ENCODE results near the gene CHRNA9. TPM values are rescaled to one million over a fixed set of nuclear protein-coding genes. Genes with fewer than 3 reads are reported as not detected.

CHRNA9 gene, protein sequence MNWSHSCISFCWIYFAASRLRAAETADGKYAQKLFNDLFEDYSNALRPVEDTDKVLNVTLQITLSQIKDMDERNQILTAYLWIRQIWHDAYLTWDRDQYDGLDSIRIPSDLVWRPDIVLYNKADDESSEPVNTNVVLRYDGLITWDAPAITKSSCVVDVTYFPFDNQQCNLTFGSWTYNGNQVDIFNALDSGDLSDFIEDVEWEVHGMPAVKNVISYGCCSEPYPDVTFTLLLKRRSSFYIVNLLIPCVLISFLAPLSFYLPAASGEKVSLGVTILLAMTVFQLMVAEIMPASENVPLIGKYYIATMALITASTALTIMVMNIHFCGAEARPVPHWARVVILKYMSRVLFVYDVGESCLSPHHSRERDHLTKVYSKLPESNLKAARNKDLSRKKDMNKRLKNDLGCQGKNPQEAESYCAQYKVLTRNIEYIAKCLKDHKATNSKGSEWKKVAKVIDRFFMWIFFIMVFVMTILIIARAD
- total RNA-seq (2022) = not detected in 2 replicates
- Bru-seq, nascent RNA = not detected
- BruChase-seq, experiment 1, labeled RNA remaining after a 6-hour chase = not detected
- BruChase-seq, experiment 2, labeled RNA remaining after a 2-hour chase = not detected
- long read RNA-seq = 0 reads

DNA sequence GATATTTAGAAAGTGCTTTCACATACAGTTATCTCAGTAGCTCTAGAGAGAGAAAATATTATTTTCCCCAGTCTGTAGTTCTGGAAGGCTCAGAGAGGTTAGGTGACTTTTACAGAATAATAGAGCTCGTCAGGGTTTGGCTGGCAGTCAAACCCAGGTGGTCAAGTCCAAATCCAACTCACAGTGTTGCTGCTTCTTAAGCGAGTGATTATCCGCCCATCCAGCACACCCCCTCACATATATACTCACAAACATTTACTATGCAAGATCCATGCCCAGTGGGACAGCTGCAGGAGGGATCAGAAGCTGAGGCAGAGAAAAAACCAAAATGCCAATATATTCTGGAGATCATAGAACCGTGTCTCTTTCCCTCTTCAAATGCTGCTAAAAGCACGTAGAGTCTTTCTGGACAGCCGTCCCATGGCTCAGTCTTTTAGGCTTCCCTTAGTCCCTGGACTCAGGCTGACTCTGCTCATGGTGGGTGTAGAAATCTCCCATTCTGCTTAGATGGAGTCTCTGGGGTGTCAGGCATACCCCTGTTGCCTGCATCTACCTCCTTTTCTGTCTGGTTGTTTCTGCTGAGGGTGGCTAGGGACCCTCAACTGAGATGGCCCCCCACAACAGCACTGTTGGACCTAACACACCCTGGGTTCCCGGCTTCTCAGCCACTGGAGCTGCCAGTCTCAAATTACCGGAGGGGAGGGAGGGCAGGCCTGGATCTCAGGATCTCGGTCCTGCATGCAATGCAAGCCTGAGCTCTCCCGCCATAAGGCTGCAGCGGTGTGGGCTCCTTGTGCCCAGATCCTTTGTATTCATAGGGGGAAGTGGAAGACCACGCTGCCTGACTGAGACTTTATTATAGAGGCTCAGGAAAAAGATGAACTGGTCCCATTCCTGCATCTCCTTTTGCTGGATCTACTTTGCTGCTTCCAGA lies at the start of gene CHRNA9:
Gene CHRNA9, plus strand, starts transcription at position 743 of the 934 bp plus-strand sequence. Its CDS starts 135 bp downstream, at position 878.
- no peak for DNase-seq
- Mint-ChIP-seq H3K36me3 (ENCODE audit: insufficient read depth, unreplicated experiment) (no peaks in the 10 kb centered on the region), H3K9me3 (ENCODE audit: low read depth, unreplicated experiment) (no peaks in the 10 kb centered on the region), H3K27me3 (ENCODE audit: unreplicated experiment) (no peaks in the 10 kb centered on the region), H3K4me3 (ENCODE audit: low read depth, unreplicated experiment) (no peak within 1 kb of the TSS), H3K4me1 (ENCODE audit: low read depth, unreplicated experiment) (no peaks in the 10 kb centered on the region), H3K27ac (ENCODE audit: unreplicated experiment) (no peak within 1 kb of the TSS)
- CTCF ChIA-PET = interaction anchor here (0.6 kb wide), 1 partner anchor 150 kb away, joined by 3 read pairs; no protein-coding TSS in a partner anchor
- intact Hi-C loops (cut with micrococcal nuclease; ENCODE audit: unreplicated experiment) = no loop called here
- TF ChIP-seq, protein P1, sequence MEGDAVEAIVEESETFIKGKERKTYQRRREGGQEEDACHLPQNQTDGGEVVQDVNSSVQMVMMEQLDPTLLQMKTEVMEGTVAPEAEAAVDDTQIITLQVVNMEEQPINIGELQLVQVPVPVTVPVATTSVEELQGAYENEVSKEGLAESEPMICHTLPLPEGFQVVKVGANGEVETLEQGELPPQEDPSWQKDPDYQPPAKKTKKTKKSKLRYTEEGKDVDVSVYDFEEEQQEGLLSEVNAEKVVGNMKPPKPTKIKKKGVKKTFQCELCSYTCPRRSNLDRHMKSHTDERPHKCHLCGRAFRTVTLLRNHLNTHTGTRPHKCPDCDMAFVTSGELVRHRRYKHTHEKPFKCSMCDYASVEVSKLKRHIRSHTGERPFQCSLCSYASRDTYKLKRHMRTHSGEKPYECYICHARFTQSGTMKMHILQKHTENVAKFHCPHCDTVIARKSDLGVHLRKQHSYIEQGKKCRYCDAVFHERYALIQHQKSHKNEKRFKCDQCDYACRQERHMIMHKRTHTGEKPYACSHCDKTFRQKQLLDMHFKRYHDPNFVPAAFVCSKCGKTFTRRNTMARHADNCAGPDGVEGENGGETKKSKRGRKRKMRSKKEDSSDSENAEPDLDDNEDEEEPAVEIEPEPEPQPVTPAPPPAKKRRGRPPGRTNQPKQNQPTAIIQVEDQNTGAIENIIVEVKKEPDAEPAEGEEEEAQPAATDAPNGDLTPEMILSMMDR (IDR thresholded peaks at IDR 0.05; ENCODE audit: unreplicated experiment) = no peak
- BruUV-seq (replicated peaks) = no TSS peak

DNA sequence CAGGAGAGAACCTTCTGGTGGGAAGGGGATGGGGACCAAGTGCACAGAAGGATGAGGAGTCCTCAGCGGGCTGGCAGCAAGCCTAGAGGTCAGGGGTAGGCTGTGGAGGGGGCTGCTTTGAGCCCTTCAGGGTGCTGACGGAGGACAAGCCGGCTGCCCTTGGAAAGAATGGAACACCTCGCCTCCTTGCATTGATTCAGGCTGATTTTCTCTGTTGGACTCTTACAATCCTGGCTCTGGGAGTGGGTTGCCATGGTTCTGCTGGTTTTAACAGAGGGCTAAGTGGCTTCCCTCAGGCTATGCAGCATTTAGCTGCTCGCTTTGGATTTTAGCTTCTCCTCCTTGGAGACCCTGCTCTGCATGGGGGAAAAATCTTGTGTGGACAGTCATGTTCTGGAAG lies 49.4 kb upstream of the CHRNA9 start:
- intact Hi-C loops (cut with micrococcal nuclease; ENCODE audit: unreplicated experiment) = no loop called here
- BruUV-seq (replicated peaks) = no TSS peak
- peaks cover 9% of the 10 kb centered on the region for H3K4me1 Mint-ChIP-seq (ENCODE audit: low read depth, unreplicated experiment)
- no peaks in the 10 kb centered on the region for H3K36me3 Mint-ChIP-seq (ENCODE audit: insufficient read depth, unreplicated experiment)
- H3K27me3 Mint-ChIP-seq (ENCODE audit: unreplicated experiment) = no peaks in the 10 kb centered on the region
- H3K9me3 Mint-ChIP-seq (ENCODE audit: low read depth, unreplicated experiment) = no peaks in the 10 kb centered on the region
- DNase-seq = no peak
- H3K27ac Mint-ChIP-seq (ENCODE audit: unreplicated experiment) = no peak overlapping the region
- no peak overlapping the region for H3K4me3 Mint-ChIP-seq (ENCODE audit: low read depth, unreplicated experiment)
- TF ChIP-seq, protein P1 (IDR thresholded peaks at IDR 0.05; ENCODE audit: unreplicated experiment) = no peak
- CTCF ChIA-PET = no interaction called here

DNA sequence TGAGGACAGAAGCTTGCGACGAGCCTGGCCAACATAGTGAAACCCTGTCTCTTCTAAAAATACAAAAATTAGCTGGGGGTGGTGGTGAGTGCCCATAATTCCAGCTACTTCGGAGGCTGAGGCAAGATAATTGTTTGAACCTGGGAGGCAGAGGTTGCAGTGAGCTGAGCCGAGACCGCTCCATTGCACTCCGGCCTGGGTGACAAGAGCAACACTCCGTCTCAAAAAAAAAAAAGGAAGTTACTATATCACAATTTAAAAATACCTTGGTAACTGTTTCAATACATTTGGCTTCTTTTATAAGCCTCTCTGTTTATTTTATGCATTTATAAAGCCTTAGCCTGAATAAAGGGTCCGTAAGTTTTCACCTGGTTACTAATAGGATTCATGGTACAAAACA lies 46.6 kb upstream of the CHRNA9 start:
- H3K4me3 Mint-ChIP-seq (ENCODE audit: low read depth, unreplicated experiment) = no peak overlapping the region
- no peaks in the 10 kb centered on the region for H3K27me3 Mint-ChIP-seq (ENCODE audit: unreplicated experiment)
- CTCF ChIA-PET = interaction anchor here (0.6 to 0.9 kb wide), 2 partner anchors 13 to 290 kb away, joined by 3 to 5 read pairs; no protein-coding TSS in a partner anchor
- no TSS peak for BruUV-seq (replicated peaks)
- peaks cover 9% of the 10 kb centered on the region for H3K4me1 Mint-ChIP-seq (ENCODE audit: low read depth, unreplicated experiment)
- TF ChIP-seq, protein P1 (IDR thresholded peaks at IDR 0.05; ENCODE audit: unreplicated experiment) = no peak
- H3K27ac Mint-ChIP-seq (ENCODE audit: unreplicated experiment) = no peak overlapping the region
- intact Hi-C loops (cut with micrococcal nuclease; ENCODE audit: unreplicated experiment) = no loop called here
- H3K9me3 Mint-ChIP-seq (ENCODE audit: low read depth, unreplicated experiment) = no peaks in the 10 kb centered on the region
- H3K36me3 Mint-ChIP-seq (ENCODE audit: insufficient read depth, unreplicated experiment) = no peaks in the 10 kb centered on the region
- no peak for DNase-seq

All from Calu3 (cell line).